ENCODE results near the gene C1GALT1C1.
"Not testable (repeated sequence)": the region's sequence is repeated elsewhere in the genome, so short reads cannot be mapped to it uniquely, and the experiment has no call there.

The C1GALT1C1 gene

GRCh38 chrX:120629667-120630537 lies at the start of gene C1GALT1C1:
TSS of gene C1GALT1C1 (minus strand) at chrX:120630054. CDS start at chrX:120627166, 2,888 bp downstream.
- peak; percentile 14 to 93 (median 74) for DNase-seq

GRCh38 chrX:120677004-120677652 lies 47.3 kb upstream of the C1GALT1C1 start:
- DNase-seq = no peak

GRCh38 chrX:120672841-120673530 lies 43.1 kb upstream of the C1GALT1C1 start:
- DNase-seq = no peak

- no peak for DNase-seq
Measured at GRCh38 chrX:120672389-120672788, 42.5 kb upstream of the C1GALT1C1 start.

GRCh38 chrX:120671963-120672362 lies 42.1 kb upstream of the C1GALT1C1 start:
- no peak for DNase-seq

GRCh38 chrX:120668357-120668756 lies 38.5 kb upstream of the C1GALT1C1 start:
- DNase-seq = no peak

- not testable (repeated sequence) for DNase-seq
Measured at GRCh38 chrX:120664535-120664934, 34.7 kb upstream of the C1GALT1C1 start.

GRCh38 chrX:120664081-120664480 lies 34.2 kb upstream of the C1GALT1C1 start:
- DNase-seq = no peak

- DNase-seq = no peak
Measured at GRCh38 chrX:120662662-120663061, 32.8 kb upstream of the C1GALT1C1 start.

- DNase-seq = no peak
Measured at GRCh38 chrX:120660637-120661036, 30.8 kb upstream of the C1GALT1C1 start.

GRCh38 chrX:120653000-120653399 lies 23.1 kb upstream of the C1GALT1C1 start:
- DNase-seq = no peak

GRCh38 chrX:120652256-120652655 lies 22.4 kb upstream of the C1GALT1C1 start:
- DNase-seq = not testable (repeated sequence)

GRCh38 chrX:120647127-120647526 lies 17.3 kb upstream of the C1GALT1C1 start:
- DNase-seq = no peak

- DNase-seq = no peak
Measured at GRCh38 chrX:120642871-120643270, 13.0 kb upstream of the C1GALT1C1 start.

- no peak for DNase-seq
Measured at GRCh38 chrX:120638619-120639018, 8.8 kb upstream of the C1GALT1C1 start.

- DNase-seq = no peak
Measured at GRCh38 chrX:120625371-120625770, 4.5 kb downstream of the C1GALT1C1 start.

- DNase-seq = no peak
Measured at GRCh38 chrX:120617996-120618630, 11.7 kb downstream of the C1GALT1C1 start.

GRCh38 chrX:120614816-120615215 lies 15.0 kb downstream of the C1GALT1C1 start:
- DNase-seq = no peak

- no peak for DNase-seq
Measured at GRCh38 chrX:120612086-120612485, 17.8 kb downstream of the C1GALT1C1 start.

- DNase-seq = peak in 2 of 14 donors; percentile 0 to 13
Measured at GRCh38 chrX:120604361-120604782, 25.5 kb downstream of the C1GALT1C1 start.

GRCh38 chrX:120603707-120604360 lies 26.0 kb downstream of the C1GALT1C1 start, which contains the start of gene MCTS1:
TSS of gene MCTS1 (plus strand) at chrX:120604101. CDS start at chrX:120604237, 136 bp downstream.
- DNase-seq = peak in 13 of 14 donors; percentile 6 to 89 (median 54)

GRCh38 chrX:120585702-120586101 lies 44.2 kb downstream of the C1GALT1C1 start:
- DNase-seq = no peak
